Measurements from ENCODE around the gene ADAMTS2.

- TF ChIP-seq CTCF (conservative IDR thresholded peaks at IDR 0.05 in 1 of 2, IDR thresholded peaks at IDR 0.05 in 1 of 2; ENCODE audit: low read depth in 1 of 2, low read length in 2 of 2) (no peak), EZH2 (IDR thresholded peaks at IDR 0.05; ENCODE audit: low read length, missing control alignments) (no peak)
These were observed 52.3 kb downstream of the ADAMTS2 start for GRCh38 chr5:179292681-179293635.
